CD4-positive, alpha-beta T cell treated with Interferon gamma for 1 hour (primary cell): ENCODE results near the gene SLC26A11.
"Not testable (repeated sequence)": the region's sequence is repeated elsewhere in the genome, so short reads cannot be mapped to it uniquely, and the experiment has no call there.

Source experiments
- DNase-seq: peaks from one replicate; pipeline ENCODE4 v3.0.0-alpha.2; 2020

SLC26A11 gene

DNA sequence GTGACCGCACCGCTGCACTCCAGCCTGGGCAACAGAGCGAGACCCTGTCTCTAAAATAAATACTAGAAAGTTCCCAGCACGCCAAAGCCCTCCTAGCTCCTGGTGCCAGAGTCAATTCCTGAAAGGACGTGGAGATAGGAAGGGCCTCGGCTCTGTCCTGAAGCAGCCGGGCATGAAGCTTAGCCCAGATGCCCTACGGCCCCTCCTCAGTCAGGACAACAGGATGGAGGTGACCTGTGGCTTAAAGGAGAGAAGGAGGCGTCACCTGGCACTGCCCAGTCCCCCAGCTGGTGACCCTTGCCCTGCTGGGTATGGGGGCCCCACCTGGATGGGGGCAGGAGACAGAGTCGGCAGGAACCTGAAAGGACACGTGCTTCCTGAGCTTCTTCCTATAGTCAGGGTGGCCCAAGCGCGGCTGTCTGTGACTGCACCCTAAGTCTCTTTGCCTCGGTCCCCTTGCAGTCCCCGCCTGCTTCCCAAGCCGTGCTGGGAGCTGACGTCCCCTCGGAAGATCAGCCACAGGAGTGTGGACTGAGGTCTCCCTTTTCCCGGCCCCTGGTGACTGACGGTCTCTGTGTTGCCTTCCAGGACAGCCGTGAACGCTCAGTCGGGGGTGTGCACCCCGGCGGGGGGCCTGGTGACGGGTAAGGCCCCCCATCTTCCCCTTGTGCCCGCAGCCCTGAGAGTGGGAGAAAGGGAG lies 25.5 kb downstream of the SLC26A11 start:
- no peak for DNase-seq

GRCh38 chr17:80246266-80246681 lies 26.0 kb downstream of the SLC26A11 start:
- no peak for DNase-seq

GRCh38 chr17:80246726-80247125 lies 26.5 kb downstream of the SLC26A11 start:
- DNase-seq: no peak

GRCh38 chr17:80247561-80247960 lies 27.3 kb downstream of the SLC26A11 start:
- DNase-seq: no peak

DNA sequence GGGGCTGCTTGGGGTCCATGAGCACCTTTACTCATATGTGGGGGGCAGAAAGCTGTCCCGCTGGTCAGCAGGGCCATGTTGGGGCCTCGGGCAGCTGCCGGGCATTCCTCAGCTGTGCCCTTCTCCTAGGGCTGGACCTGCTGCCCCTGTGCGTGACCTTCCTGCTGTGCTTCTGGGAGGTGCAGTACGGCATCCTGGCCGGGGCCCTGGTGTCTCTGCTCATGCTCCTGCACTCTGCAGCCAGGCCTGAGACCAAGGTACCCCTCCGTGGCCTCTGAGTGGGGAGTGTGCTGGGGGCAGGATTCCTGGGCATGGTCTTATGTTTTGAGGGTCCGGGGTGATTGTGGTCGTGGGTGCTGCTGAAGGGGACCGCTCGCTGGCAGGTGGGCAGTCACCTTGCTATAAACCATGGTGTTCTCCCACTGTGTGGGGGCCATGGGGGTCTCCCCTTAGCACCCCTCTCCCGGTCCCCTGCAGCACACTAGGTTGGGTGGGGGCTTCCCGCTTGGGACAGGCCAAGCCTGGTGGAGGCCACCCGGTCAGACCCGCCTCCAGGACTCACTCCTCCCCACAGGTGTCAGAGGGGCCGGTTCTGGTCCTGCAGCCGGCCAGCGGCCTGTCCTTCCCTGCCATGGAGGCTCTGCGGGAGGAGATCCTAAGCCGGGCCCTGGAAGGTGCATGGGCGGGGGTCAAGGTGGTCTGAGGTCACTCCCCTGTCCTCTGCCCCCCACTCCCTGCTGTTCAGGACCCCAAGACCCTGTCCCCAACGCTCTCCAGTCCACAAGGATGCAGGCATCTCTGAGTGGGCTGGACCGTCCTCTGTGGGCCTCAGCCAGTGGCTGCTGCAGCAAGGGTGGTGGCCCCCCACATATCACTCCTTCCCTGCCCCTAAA lies 28.0 kb downstream of the SLC26A11 start:
- no peak for DNase-seq

DNA sequence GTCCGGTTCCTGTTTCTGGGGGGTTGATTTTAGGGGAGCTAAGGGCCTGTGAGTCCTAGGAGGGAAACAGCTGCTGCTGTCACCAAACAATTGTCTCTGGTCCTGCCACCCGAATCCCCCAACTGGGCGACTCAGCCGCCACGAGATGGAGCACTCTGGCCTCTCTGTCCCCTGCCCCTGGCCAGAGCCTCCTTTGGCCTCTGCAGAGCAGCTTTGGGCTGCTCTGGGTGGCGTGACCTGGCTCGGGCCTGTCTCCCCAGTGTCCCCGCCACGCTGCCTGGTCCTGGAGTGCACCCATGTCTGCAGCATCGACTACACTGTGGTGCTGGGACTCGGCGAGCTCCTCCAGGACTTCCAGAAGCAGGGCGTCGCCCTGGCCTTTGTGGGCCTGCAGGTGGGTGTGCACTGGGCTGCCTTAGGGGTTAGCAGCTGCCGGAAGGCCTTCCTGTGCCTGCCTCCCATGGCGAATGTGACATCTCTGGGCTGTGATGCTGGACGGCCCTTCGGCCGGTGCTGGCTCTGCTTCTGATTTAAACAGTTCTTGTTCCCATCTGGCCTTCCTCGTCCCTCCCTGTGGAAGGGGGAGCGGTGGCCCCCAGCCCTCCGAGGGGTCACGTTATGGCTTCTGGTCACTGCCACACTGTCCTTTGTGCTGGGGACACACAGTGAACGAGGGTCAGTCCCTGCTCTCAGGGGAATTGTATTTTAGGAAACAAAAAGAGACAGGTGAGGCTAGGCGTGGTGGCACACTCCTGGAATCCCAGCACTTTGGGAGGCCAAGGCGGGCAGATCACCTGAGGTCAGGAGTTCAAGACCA lies 28.9 kb downstream of the SLC26A11 start:
- no peak for DNase-seq

DNA sequence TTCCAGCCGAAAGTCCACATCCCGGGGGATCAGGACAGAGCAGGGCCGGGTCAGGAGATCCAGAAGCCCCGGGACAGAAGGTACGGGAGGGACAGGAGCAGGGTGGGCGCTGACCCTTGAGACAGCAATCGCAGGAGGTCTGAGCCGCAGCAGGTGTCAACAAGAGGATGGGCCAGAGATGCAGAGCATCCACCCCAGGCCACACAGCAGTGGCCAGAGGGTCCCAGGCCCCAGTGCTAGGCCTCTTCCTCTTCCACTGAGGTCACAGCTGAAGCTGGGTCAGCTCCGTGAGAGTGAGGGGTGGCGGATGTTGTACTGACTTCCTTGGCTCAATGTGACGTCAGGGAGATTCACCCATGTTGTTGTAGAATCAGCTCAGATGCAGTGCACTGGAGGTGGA lies 31.7 kb downstream of the SLC26A11 start:
- DNase-seq: no peak

DNA sequence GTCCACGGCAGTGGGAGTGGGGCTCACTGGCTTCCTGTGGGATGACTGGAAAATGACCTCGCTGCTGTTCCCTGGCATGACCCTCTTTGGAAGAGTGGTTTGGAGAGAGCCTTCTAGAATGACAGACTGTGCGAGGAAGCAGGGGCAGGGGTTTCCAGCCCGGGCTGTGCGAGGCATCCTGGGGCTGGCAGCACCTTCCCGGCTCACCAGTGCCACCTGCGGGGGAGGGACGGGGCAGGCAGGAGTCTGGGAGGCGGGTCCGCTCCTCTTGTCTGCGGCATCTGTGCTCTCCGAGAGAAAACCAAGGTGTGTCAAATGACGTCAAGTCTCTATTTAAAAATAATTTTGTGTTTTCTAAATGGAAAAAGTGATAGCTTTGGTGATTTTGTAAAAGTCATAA lies 32.6 kb downstream of the SLC26A11 start:
- peak; percentile 83 for DNase-seq

DNA sequence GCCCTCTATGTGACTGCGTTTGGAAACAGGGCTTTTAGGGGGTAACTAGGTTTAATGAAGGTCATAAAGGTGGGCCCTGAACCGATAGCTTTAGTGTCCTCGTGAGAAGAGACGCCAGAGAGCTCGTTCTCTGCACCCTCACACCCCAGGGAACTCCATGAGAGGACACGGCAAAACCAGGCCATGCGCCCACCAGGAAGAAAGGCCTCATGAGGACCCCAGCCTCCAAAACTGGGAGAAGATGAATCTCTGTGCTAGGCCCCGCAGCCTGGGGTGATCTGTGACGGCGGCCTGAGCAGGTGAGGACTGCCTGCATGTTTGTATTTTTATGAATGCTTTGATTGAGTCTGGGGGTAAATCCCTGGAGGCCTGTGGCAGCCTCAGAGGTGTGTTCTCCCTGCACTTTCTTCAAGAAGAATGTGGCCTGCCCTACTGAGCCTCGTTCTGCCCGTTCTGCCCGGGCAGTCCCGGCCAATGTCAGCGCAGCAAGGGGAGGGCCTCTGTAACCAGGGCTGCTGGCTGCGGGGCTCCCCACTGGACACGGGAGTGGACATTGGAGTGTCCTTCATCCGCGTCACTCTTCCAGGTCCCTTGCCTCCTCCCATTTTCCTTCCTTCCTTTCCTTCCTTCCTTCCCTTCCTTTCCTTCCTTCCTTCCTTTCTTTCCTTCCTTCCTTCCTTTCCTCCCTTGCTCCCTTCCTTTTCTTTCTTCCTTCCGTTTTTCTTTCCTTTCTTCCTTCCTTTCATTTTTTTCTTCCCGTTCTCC lies 33.6 kb downstream of the SLC26A11 start:
- no peak for DNase-seq

- DNase-seq: peak; percentile 67
Measured at GRCh38 chr17:80254396-80255251, 34.4 kb downstream of the SLC26A11 start.

GRCh38 chr17:80256034-80256350 lies 35.8 kb downstream of the SLC26A11 start:
- DNase-seq: no peak

- no peak for DNase-seq
Measured at GRCh38 chr17:80257716-80258213, 37.5 kb downstream of the SLC26A11 start.

GRCh38 chr17:80258296-80258695 lies 38.1 kb downstream of the SLC26A11 start:
- DNase-seq: not testable (repeated sequence)

DNA sequence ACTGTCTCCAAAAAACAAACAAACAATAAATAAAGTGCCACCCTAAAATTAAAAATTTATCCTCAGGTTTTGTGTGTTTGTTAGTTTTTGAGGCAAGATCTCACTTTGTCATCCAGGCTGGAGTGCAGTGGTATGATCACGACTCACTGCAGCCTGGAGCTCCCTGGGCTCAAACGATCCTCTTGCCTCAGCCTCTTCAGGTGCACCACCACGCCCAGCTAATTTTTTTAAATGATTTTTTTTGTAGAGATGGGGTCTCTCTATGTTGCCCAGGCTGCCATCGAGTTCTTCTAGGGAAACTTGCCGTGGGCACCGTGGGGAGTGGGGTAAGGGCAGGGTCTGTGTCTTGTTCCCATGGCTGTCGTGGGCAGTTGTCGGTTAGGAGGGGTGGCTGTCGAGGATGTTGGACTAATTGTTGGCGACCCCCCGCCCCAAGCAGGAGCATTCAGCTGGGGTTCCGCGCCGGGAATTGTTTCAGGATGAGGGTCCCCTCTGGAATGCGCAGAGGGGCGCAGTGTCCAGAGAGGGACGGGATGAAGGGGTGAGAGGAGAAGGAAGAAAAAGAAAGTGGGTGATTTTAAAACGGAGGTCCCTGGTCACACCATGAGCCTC lies 39.3 kb downstream of the SLC26A11 start:
- DNase-seq: no peak

- DNase-seq: peak; percentile 82
Measured at GRCh38 chr17:80260069-80260535, 39.9 kb downstream of the SLC26A11 start.

GRCh38 chr17:80260791-80261158 lies 40.5 kb downstream of the SLC26A11 start, which contains the start of gene RNF213:
Gene RNF213, plus strand, starts transcription at chr17:80260852. Its CDS starts 2,830 bp downstream, at chr17:80263682.
- DNase-seq: peak; percentile 57

- peak; percentile 70 for DNase-seq
Measured at GRCh38 chr17:80261159-80261894, 41.1 kb downstream of the SLC26A11 start.

- DNase-seq: no peak
Measured at GRCh38 chr17:80261895-80262279, 41.7 kb downstream of the SLC26A11 start.

DNA sequence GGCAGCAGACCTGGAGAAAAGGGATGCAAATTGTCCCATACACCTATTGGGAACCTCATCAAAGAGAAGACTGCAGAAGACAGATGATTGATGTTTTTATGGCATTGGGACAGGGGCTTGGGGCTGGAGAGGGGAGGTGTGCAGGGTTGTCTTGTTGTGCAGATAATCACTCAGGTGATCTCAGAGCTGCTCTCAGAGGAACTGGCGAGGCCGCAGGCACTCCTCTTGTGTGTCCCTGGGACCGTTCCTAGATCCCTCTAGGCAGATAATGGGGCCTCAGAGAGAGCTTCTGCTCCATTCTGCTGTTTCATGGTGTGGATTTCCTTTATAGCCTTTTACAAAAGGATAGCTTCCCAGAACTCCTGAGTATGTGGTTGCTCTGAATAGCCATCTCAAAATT lies 42.1 kb downstream of the SLC26A11 start:
- DNase-seq: no peak

GRCh38 chr17:80262775-80263244 lies 42.6 kb downstream of the SLC26A11 start:
- DNase-seq: no peak
